Liver (tissue), 3 donors: ENCODE measurements around the gene HAUS8.

Source experiments
- ATF3 ChIP-seq: IDR thresholded peaks from 2 replicates; pipeline ENCODE4 v1.6.1; 2016; ENCODE audit warnings: antibody characterized with exemption
- CTCF ChIP-seq: fragments of 150-350 bp; IDR thresholded peaks from 2 replicates; pipeline ENCODE4 v1.5.1; 2017; ENCODE audit warnings: improper control_type of control experiment, low read depth, low read length; ENCODE audit not compliant: missing input control
- EGR1 ChIP-seq, 2 donors: IDR thresholded peaks; 2 replicates each; pipeline ENCODE4 v1.6.1; 2016 to 2018; ENCODE audit warnings: antibody characterized with exemption in 2 of 2, low read depth in 2 of 2
- FOXA1 ChIP-seq: IDR thresholded peaks from 2 replicates; pipeline ENCODE4 v1.6.1; 2016; ENCODE audit warnings: antibody characterized with exemption
- HNF4G ChIP-seq: IDR thresholded peaks from 2 replicates; pipeline ENCODE4 v1.6.1; 2016; ENCODE audit warnings: antibody characterized with exemption
- JUND ChIP-seq, 2 donors: IDR thresholded peaks; 2 replicates each; pipeline ENCODE4 v1.6.1; 2016; ENCODE audit warnings: antibody characterized with exemption in 2 of 2
- MAX ChIP-seq: IDR thresholded peaks from 2 replicates; pipeline ENCODE4 v1.6.1; 2016; ENCODE audit warnings: antibody characterized with exemption
- RAD21 ChIP-seq, 2 donors: IDR thresholded peaks; 2 replicates each; pipeline ENCODE4 v1.6.1; 2016; ENCODE audit warnings: antibody characterized with exemption in 2 of 2, mild to moderate bottlenecking in 2 of 2
- REST ChIP-seq: IDR thresholded peaks from 2 replicates; pipeline ENCODE4 v1.6.1; 2016; ENCODE audit warnings: antibody characterized with exemption, mild to moderate bottlenecking
- RXRA ChIP-seq, 2 donors: IDR thresholded peaks; 2 replicates each; pipeline ENCODE4 v1.6.1; 2017 to 2018; ENCODE audit warnings: antibody characterized with exemption in 2 of 2, mild to moderate bottlenecking in 1 of 2
- SP1 ChIP-seq: IDR thresholded peaks from 2 replicates; pipeline ENCODE4 v1.6.1; 2018; ENCODE audit warnings: antibody characterized with exemption, mild to moderate bottlenecking
- TAF1 ChIP-seq: conservative IDR thresholded peaks from 2 replicates; pipeline ENCODE4 v1.6.1; 2016; ENCODE audit warnings: antibody characterized with exemption, mild to moderate bottlenecking
- YY1 ChIP-seq: IDR thresholded peaks from 2 replicates; pipeline ENCODE4 v1.6.1; 2016; ENCODE audit warnings: antibody characterized with exemption, mild to moderate bottlenecking
- donor health status: healthy.
- donor health status: healthy.

- TF ChIP-seq MAX (no peak), REST (no peak), CTCF (no peak), RAD21 (IDR thresholded peaks at IDR 0.05) (no peak), JUND (IDR thresholded peaks at IDR 0.05) (no peak), EGR1 (IDR thresholded peaks at IDR 0.05; ENCODE audit: low read depth in 2 of 2) (no peak), FOXA1 (no peak), SP1 (no peak), HNF4G (no peak), ATF3 (no peak), TAF1 (no peak), YY1 (no peak), RXRA (IDR thresholded peaks at IDR 0.05) (no peak)
Observed at GRCh38 chr19:17080440-17080801, 5.2 kb upstream of the HAUS8 start.
